GM18505 (cell line): ENCODE measurements around the gene CD93.

Source experiments
- ATAC-seq: cut with Tn5 transposase; IDR thresholded peaks from one replicate; pipeline ENCODE4 v1.9.1; 2021; ENCODE audit not compliant: unreplicated experiment
- POLR2A ChIP-seq: IDR thresholded peaks from 4 replicates; pipeline ENCODE4 v1.6.1; 2011; ENCODE audit warnings: borderline replicate concordance; ENCODE audit not compliant: insufficient read depth, insufficient read length; ENCODE audit errors: extremely low read depth

The CD93 gene

GRCh38 chr20:23114448-23115082 lies 28.4 kb upstream of the CD93 start:
- no peak for ATAC-seq
- TF ChIP-seq POLR2A: no peak

GRCh38 chr20:23114018-23114417 lies 27.9 kb upstream of the CD93 start:
- no peak for ATAC-seq
- no peak for TF ChIP-seq POLR2A

DNA sequence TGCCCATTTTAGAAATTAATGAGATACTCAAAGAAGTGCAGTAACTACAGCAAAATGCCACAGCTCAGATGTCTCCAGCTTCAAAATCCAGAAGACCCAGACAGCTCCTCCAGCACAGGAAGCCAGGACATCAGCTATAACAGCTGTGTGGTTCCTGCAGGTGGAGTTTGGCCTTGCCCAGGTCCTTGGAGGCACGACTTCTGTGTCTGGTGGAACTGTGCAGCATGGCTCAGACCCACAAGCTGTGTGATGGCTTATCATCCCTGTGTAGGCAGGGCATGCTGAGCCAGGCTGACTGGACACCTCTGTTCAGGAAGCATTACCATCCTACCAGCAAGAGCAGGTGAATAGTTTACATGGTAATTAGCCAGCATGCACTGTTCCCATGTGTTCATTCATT lies 26.5 kb upstream of the CD93 start:
- TF ChIP-seq POLR2A: no peak
- no peak for ATAC-seq

GRCh38 chr20:23111944-23112342 lies 25.8 kb upstream of the CD93 start:
- ATAC-seq: no peak
- TF ChIP-seq POLR2A: no peak

- ATAC-seq: no peak
- no peak for TF ChIP-seq POLR2A
Observed at GRCh38 chr20:23111307-23111943, 25.3 kb upstream of the CD93 start.

DNA sequence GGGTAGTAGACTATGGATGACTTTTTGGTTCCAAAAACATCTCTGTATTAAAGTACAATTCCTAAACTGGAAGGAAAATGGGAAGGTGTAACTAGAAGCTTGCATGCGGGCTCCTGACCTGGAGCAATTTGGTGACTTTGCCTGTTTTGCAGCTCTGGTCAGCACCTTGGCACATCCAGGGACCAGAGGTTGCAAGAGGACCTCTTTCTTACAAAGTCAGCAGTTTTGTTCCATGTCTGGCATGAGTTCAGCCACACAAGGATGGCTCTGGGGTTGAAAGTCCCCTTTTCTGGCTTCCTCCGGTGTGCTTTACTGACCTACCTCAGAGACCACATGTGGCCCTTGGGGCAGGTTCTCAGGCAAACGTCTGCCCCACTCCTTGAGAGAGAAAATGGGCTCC lies 22.7 kb upstream of the CD93 start:
- TF ChIP-seq POLR2A: no peak
- no peak for ATAC-seq

GRCh38 chr20:23107466-23107865 lies 21.3 kb upstream of the CD93 start:
- TF ChIP-seq POLR2A: no peak
- ATAC-seq: no peak

DNA sequence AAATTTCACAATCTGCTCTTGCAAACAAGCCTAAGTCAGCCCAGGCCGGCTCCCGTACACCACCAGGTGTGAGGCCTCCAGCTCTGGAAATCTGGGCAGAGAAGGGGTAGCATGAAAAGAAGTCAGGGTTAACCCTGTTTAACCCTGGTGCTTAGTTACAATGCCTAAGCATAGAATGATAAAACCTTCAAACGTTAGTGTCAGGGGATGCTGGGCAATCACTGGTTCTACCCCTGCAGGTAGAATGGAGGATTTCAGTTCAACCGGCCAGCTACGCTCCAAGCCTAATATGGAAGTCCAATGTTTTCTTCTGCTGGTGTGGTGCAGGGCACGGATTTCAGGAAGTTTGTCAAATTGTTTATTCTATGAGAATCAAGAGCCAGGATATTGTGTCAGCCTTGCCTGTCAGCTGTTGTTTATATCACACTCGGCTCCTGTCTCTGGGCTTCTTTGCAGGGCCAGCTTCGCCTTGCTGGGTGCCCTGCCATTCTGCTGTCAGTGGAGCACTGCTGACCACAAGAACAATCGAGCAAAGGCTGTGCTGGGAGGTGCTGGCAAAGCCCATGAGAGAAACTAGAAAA lies 20.2 kb upstream of the CD93 start:
- no peak for TF ChIP-seq POLR2A
- ATAC-seq: no peak

- TF ChIP-seq POLR2A: no peak
- no peak for ATAC-seq
Observed at GRCh38 chr20:23105193-23105592, 19.1 kb upstream of the CD93 start.

- TF ChIP-seq POLR2A: no peak
- ATAC-seq: no peak
Observed at GRCh38 chr20:23103284-23104018, 17.3 kb upstream of the CD93 start.

GRCh38 chr20:23101696-23102406 lies 15.7 kb upstream of the CD93 start:
- ATAC-seq: no peak
- no peak for TF ChIP-seq POLR2A

GRCh38 chr20:23100720-23101107 lies 14.6 kb upstream of the CD93 start:
- ATAC-seq: no peak
- no peak for TF ChIP-seq POLR2A
